ENCODE results near the gene TJP1. TPM values are rescaled to one million over a fixed set of nuclear protein-coding genes. Genes with fewer than 3 reads are reported as not detected.

TJP1 gene
- total RNA-seq, 4 donors from 2014 or later, result 88.0 to 165 (median 93.9) TPM

DNA sequence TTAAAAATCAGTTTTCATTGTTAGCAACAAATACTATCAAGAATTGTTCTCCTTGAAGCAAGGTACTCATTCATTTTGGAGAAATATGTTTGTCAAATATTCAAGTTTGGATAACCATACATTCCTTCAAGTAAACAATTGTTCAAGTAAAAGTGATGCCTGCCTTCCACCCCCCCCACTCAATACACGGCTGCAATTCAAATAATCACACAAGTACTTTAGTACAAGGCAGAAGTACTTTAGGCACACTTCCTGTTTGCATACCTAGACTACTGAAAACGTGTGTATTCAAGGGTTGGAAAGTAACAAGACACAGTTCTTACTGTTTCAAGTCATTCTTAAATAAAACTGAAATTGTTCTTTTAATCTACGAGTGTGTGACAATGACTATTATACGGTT, 45.4 kb downstream of the TJP1 start:
- TF ChIP-seq, protein P1, sequence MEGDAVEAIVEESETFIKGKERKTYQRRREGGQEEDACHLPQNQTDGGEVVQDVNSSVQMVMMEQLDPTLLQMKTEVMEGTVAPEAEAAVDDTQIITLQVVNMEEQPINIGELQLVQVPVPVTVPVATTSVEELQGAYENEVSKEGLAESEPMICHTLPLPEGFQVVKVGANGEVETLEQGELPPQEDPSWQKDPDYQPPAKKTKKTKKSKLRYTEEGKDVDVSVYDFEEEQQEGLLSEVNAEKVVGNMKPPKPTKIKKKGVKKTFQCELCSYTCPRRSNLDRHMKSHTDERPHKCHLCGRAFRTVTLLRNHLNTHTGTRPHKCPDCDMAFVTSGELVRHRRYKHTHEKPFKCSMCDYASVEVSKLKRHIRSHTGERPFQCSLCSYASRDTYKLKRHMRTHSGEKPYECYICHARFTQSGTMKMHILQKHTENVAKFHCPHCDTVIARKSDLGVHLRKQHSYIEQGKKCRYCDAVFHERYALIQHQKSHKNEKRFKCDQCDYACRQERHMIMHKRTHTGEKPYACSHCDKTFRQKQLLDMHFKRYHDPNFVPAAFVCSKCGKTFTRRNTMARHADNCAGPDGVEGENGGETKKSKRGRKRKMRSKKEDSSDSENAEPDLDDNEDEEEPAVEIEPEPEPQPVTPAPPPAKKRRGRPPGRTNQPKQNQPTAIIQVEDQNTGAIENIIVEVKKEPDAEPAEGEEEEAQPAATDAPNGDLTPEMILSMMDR (IDR thresholded peaks at IDR 0.05), result no peak
- no peak for DNase-seq (ENCODE audit: low spot score)
- no peak for ATAC-seq (ENCODE audit: low FRiP score)

DNA sequence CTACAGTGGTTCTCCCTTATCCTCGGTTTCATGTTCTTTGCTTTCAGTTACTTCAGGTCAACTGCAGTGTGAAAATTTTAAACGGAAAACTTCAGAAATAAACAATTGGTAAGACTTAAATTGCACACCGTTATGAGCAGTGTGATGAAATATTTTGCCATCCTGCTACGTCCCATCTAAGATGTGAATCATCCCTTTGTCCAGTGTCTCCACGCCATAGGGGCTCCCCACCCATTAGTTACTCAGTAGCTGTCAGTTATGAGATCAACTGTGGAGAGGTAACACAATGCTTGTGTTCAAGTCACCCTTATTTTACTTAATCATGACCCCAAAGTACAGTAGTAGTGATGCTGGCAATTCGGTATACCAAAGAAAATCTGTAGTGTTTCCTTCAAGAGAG, 47.4 kb downstream of the TJP1 start:
- TF ChIP-seq, protein P1 (IDR thresholded peaks at IDR 0.05), result no peak
- ATAC-seq (ENCODE audit: low FRiP score), result no peak

DNA sequence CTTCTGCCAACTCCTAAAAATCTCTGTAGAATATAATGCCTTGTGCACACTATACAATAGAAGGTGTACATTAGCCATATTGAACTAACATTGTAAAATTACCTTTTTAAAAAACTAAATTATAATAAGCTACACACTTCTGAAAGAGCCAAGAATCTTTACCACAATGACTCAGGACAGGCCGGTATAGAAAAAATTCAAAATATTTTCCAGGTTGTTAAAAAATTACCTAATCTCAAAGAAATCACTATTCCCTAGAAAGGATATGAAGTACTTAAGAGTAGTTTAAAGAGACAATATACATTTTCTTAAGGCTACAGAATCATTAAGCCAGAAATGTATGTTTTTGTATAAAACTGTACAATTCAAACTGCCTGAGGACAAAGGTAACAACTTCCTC, 48.5 kb downstream of the TJP1 start:
- no peak for DNase-seq (ENCODE audit: low spot score)

More for the DNA sequence above, 47.4 kb downstream of the TJP1 start:
- no peak for DNase-seq (ENCODE audit: low spot score)

DNA sequence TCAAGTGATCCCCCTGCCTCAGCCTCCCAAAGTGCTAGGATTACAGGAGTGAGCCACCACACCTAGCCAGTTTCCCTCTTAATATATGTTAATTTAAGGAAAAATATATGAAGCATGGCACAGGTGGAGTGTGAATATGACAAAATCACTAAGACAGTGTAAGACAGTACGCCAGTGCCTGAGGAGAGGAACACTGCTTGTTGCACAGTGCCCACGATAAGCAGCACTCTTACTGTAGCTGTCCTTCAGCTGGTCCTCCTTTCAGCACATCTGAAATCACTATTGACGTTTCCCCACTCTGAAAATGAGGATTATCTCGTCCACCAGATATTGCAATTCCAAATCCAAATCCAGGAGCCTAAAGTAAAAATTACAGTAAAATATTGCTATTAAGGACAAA, 49.3 kb downstream of the TJP1 start:
- ATAC-seq (ENCODE audit: low FRiP score), result no peak
- no peak for DNase-seq (ENCODE audit: low spot score)
- TF ChIP-seq, protein P1 (IDR thresholded peaks at IDR 0.05), result no peak

More for the DNA sequence above, 48.5 kb downstream of the TJP1 start:
- TF ChIP-seq, protein P1 (IDR thresholded peaks at IDR 0.05), result no peak
- ATAC-seq (ENCODE audit: low FRiP score), result no peak

DNA sequence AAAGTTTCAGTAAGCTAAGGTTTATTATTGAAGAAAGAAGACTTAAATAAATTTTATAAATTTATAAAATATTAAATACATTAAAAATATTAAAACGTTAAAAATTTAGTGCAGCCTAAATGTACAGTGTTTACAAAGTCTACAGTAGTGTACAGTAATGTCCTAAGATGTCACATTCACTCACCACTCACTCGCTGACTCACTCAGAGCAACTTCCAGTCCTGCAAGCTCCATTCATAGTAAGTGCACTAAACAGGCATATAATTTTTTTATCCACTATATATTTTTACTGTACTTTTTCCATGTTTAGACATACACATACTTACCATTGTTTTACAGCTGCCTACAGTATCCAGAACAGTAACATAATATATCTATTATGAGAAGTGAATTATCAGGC, 51.5 kb downstream of the TJP1 start:
- TF ChIP-seq, protein P1 (IDR thresholded peaks at IDR 0.05), result no peak
- ATAC-seq (ENCODE audit: low FRiP score), result no peak

DNA sequence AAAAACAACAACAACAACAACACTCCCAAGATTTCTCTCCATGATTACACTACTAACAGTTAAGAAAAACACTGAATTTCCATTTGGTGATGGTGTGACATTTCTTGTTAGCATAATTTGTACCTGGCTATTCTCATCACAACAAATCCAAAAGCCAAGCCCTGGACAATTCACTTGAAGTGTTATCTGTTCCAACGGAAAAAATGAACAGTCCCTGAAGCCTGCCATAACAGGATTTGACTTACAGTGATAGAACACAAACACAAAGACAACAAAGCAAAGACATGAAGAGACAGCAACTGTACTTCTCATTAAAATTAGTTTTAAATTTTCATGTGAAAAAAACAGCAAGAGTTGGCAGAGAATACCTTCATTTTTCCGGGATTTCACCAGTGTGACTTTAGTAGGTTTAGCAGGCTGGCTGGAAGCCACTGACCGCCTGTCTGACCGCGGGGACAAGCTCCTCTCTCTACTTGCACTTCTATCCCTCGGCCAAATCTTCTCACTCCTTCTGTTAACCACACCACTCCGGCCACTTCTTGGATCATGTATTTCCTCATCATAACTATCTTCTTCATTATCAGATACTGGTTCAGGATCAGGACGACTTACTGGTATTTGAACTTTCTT, 56.3 kb downstream of the TJP1 start:
- TF ChIP-seq, protein P1 (IDR thresholded peaks at IDR 0.05), result no peak
- ATAC-seq (ENCODE audit: low FRiP score), result no peak
- DNase-seq (ENCODE audit: low spot score), result no peak

More for the DNA sequence above, 51.5 kb downstream of the TJP1 start:
- no peak for DNase-seq (ENCODE audit: low spot score)

DNA sequence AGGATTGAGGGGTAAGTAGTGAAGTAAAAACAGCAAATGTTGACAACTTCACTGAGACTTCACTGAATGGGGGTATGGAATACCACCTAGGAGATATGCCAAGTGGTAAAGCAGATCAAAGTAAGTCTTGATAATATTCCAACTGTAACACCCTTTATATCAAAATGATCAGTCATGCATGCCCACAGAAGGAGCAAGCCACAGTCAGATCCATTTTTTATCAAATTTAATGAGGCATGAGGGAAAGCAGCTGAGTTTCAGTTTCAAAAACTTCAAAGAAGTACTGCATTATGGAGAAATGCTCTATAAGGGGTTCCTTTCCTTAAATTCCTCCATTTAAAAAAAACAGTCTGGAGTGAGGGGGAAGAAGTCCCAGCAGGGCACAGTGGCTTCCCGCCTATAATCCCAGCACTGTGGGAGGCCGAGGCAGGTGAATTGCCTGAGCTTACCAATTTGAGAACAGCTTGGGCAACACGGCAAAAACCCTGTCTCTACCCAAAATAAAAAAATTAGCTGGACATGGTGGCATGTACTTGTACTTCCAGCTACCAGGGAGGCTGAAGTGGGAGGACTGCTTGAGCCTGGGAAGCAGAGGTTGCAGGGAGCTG, 56.9 kb downstream of the TJP1 start:
- DNase-seq (ENCODE audit: low spot score), result no peak
- ATAC-seq (ENCODE audit: low FRiP score), result no peak
- TF ChIP-seq, protein P1 (IDR thresholded peaks at IDR 0.05), result no peak
